ENCODE data around the gene PKMYT1. TPM values are rescaled to one million over a fixed set of nuclear protein-coding genes. Genes with fewer than 3 reads are reported as not detected.

PKMYT1 gene
- total RNA-seq, 1 donor from 2014 or later = 21.8 TPM

- DNase-seq (ENCODE audit: low spot score in 2 of 2, unreplicated experiment in 2 of 2) = no peak
- TF ChIP-seq CTCF (IDR thresholded peaks at IDR 0.05; ENCODE audit: unreplicated experiment) = no peak
- no peak overlapping the region for H3K4me3 Mint-ChIP-seq
- H3K36me3 Mint-ChIP-seq = no peaks in the 10 kb centered on the region
- H3K4me1 Mint-ChIP-seq = peaks cover 32% of the 10 kb centered on the region
- H3K9me3 Mint-ChIP-seq = no peaks in the 10 kb centered on the region
- H3K27me3 Mint-ChIP-seq (ENCODE audit: low read depth) = peaks cover 2% of the 10 kb centered on the region
- H3K27ac Mint-ChIP-seq = no peak overlapping the region
These were observed 7.6 kb upstream of the PKMYT1 start for GRCh38 chr16:2987833-2988232.

DNA sequence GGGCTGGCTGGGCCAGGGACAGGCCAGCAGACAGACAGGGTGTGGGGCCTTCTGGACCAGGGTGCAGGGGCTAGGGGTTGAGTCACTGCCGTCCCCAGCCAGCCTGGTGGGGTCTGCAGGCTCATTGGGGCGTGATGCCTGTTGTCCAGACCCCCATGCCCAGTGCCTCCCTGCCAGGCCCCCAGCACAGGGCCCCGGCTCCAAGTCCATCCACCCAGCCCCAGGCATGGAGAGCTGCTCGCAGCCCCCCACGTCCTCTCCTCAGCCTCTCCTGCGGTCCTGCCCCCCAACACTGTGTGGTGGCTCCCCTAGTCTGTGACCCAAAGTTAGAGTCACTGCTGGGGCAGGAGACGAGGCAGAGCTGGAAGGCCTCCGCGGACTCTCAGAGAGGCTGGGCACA lies 7.0 kb upstream of the PKMYT1 start:
- Mint-ChIP-seq H3K9me3 (no peaks in the 10 kb centered on the region), H3K27ac (no peak overlapping the region), H3K27me3 (ENCODE audit: low read depth) (peaks cover 2% of the 10 kb centered on the region), H3K36me3 (no peaks in the 10 kb centered on the region), H3K4me3 (no peak overlapping the region), H3K4me1 (peaks cover 34% of the 10 kb centered on the region)
- TF ChIP-seq CTCF (IDR thresholded peaks at IDR 0.05; ENCODE audit: unreplicated experiment) = no peak
- DNase-seq (ENCODE audit: low spot score in 2 of 2, unreplicated experiment in 2 of 2) = no peak

DNA sequence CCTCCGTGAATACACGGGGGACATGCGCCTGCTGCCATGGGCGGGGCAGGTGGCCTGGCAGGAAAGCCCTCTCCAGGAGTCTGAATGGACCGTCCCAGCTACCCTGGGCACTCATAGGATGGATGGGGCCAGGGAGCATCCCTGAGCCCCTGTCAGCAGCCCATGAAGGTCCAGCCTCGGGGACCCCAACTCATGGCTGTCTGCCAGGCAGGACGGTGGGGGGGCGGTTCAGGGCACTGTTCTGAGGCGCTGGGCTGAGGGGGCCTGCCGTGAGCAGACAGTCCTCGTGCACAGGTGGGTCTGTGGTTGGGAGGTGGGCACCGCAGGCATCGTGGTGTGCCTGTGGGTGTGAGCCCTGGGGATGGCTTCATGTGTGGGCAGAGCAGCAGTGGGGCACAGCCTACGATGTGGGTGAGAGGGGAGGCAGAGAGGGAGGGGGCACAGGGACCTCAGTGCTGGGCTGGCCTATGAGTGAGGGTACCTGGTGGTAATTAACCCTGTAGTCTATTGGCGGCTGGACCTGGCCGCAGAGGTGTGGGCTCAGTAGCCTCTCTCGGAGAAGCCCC lies 6.5 kb upstream of the PKMYT1 start:
- Mint-ChIP-seq H3K36me3 (no peaks in the 10 kb centered on the region), H3K4me1 (peaks cover 40% of the 10 kb centered on the region)

GRCh38 chr16:2985893-2986355 lies 5.7 kb upstream of the PKMYT1 start:
- Mint-ChIP-seq H3K9me3 (no peaks in the 10 kb centered on the region), H3K4me1 (peaks cover 47% of the 10 kb centered on the region), H3K27me3 (ENCODE audit: low read depth) (peaks cover 2% of the 10 kb centered on the region), H3K4me3 (no peak overlapping the region), H3K36me3 (no peaks in the 10 kb centered on the region), H3K27ac (no peak overlapping the region)
- no peak for DNase-seq (ENCODE audit: low spot score in 2 of 2, unreplicated experiment in 2 of 2)
- TF ChIP-seq CTCF (IDR thresholded peaks at IDR 0.05; ENCODE audit: unreplicated experiment) = no peak

More for the DNA sequence above, 6.5 kb upstream of the PKMYT1 start:
- peaks cover 2% of the 10 kb centered on the region for H3K27me3 Mint-ChIP-seq (ENCODE audit: low read depth)
- no peak for DNase-seq (ENCODE audit: low spot score in 2 of 2, unreplicated experiment in 2 of 2)
- TF ChIP-seq CTCF (IDR thresholded peaks at IDR 0.05; ENCODE audit: unreplicated experiment) = no peak
- H3K9me3 Mint-ChIP-seq = no peaks in the 10 kb centered on the region
- H3K27ac Mint-ChIP-seq = no peak overlapping the region
- H3K4me3 Mint-ChIP-seq = no peak overlapping the region

DNA sequence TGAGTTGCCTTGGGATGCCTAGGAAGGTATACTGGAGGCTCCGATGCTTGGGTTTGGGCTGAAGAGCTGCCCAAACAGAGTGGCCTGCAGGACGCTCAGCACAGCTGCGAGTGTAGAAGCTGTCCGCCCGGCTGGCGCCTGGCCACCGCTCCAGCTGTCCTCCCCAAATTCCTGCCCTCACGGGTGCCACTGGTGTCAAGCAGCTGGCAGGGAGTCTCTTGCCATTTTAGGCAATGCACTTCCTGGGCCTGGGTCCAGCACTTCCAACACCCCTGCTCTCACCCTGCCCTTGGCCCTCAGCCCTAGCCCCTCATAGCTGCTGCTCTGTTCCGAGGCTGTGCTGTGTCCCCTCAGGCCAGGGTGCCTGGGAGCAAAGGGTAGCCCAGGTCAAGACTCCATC lies 5.2 kb upstream of the PKMYT1 start:
- no peak for DNase-seq (ENCODE audit: low spot score in 2 of 2, unreplicated experiment in 2 of 2)
- no peak overlapping the region for H3K27ac Mint-ChIP-seq
- no peak overlapping the region for H3K4me3 Mint-ChIP-seq
- peaks cover 46% of the 10 kb centered on the region for H3K4me1 Mint-ChIP-seq
- H3K36me3 Mint-ChIP-seq = no peaks in the 10 kb centered on the region
- TF ChIP-seq CTCF (IDR thresholded peaks at IDR 0.05; ENCODE audit: unreplicated experiment) = no peak
- H3K27me3 Mint-ChIP-seq (ENCODE audit: low read depth) = peaks cover 2% of the 10 kb centered on the region
- no peaks in the 10 kb centered on the region for H3K9me3 Mint-ChIP-seq

All from mesothelial cell of epicardium (in vitro differentiated cells).